Spleen (tissue), 7 donors: ENCODE measurements around the gene ABCD2.

ENCODE experiments used
- POLR2AphosphoS5 ChIP-seq, 3 donors: sonication (generic); formaldehyde crosslinking; IDR thresholded peaks; one replicate each; pipeline ENCODE4 v1.5.1; 2017; ENCODE audit warnings: antibody characterized with exemption in 3 of 3
- TF ChIP-seq, protein P1 (sequence below), 11 experiments: fragments of 200-600 bp in 7 of 11; fragments of 450-650 bp in 4 of 11; sonication (generic) in 4 of 11; IDR thresholded peaks in 8 of 11; conservative IDR thresholded peaks in 3 of 11; 1 replicate in 7 of 11; 2 replicates in 4 of 11; pipeline versions ENCODE4 v1.4.0 to v1.8.0; 2016 to 2021; ENCODE audit warnings: antibody characterized with exemption in 11 of 11, inconsistent platforms in 4 of 11, mild to moderate bottlenecking in 1 of 11
- donor health status: DM: no; HTN: no; CAD: no; lungs with moderate emphysema.
- donor health status: DM: no; HTN: no; CAD: no.
- donor health status: DM: no; HTN: no; CAD: no.

DNA sequence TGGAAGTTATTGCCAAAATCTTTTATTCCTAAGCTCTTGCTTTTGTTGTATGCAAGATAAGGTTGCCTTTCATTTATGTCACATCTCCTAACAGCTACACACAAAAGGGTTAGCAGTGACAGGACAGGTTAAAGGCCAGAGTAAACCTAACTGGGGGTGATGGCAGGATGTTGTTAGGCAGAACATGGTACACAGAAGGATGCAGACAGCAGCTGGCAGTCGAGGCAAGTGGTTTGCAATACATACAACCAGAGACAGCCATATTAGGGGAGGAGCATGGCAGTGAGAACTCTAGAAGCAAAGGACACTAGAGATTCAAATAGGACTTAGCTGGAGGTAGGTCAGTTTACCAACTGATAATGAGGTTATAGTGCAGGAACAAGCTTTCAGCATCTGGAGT lies 2.7 kb upstream of the ABCD2 start:
- TF ChIP-seq, protein P1, sequence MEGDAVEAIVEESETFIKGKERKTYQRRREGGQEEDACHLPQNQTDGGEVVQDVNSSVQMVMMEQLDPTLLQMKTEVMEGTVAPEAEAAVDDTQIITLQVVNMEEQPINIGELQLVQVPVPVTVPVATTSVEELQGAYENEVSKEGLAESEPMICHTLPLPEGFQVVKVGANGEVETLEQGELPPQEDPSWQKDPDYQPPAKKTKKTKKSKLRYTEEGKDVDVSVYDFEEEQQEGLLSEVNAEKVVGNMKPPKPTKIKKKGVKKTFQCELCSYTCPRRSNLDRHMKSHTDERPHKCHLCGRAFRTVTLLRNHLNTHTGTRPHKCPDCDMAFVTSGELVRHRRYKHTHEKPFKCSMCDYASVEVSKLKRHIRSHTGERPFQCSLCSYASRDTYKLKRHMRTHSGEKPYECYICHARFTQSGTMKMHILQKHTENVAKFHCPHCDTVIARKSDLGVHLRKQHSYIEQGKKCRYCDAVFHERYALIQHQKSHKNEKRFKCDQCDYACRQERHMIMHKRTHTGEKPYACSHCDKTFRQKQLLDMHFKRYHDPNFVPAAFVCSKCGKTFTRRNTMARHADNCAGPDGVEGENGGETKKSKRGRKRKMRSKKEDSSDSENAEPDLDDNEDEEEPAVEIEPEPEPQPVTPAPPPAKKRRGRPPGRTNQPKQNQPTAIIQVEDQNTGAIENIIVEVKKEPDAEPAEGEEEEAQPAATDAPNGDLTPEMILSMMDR (IDR thresholded peaks at IDR 0.05 in 8 of 11, conservative IDR thresholded peaks at IDR 0.05 in 3 of 11): no peak
- no peak for TF ChIP-seq POLR2AphosphoS5 (IDR thresholded peaks at IDR 0.05)
